UCSD-AML1 (cell line): ENCODE measurements around the gene SIRT2.
A peak's percentile ranks its signal among the peaks of the same experiment; 100 is the strongest.
"Not testable (repeated sequence)": the region's sequence is repeated elsewhere in the genome, so short reads cannot be mapped to it uniquely, and the experiment has no call there.

ENCODE experiments used
- DNase-seq: peaks from one replicate; lab custom pipeline; 2025; ENCODE audit not compliant: unreplicated experiment; lab: John Stamatoyannopoulos, UW

The SIRT2 gene

GRCh38 chr19:38898788-38899446 is 501 bp downstream of the SIRT2 start:
- DNase-seq, result no peak

GRCh38 chr19:38894968-38895367 is 4.5 kb downstream of the SIRT2 start:
- no peak for DNase-seq

- no peak for DNase-seq
These were observed 6.1 kb downstream of the SIRT2 start for GRCh38 chr19:38893341-38893771.

- no peak for DNase-seq
These were observed 6.6 kb downstream of the SIRT2 start for GRCh38 chr19:38892841-38893240.

- DNase-seq, result no peak
These were observed 7.6 kb downstream of the SIRT2 start for GRCh38 chr19:38891771-38892170.

GRCh38 chr19:38890686-38891085 is 8.7 kb downstream of the SIRT2 start:
- no peak for DNase-seq

- DNase-seq, result no peak
These were observed 9.6 kb downstream of the SIRT2 start for GRCh38 chr19:38889803-38890202.

GRCh38 chr19:38888876-38889275 is 10.5 kb downstream of the SIRT2 start:
- no peak for DNase-seq

- DNase-seq, result not testable (repeated sequence)
These were observed 14.7 kb downstream of the SIRT2 start for GRCh38 chr19:38884691-38885090.

GRCh38 chr19:38883286-38883685 is 16.1 kb downstream of the SIRT2 start:
- no peak for DNase-seq

GRCh38 chr19:38880882-38881609 is 18.4 kb downstream of the SIRT2 start:
- DNase-seq, result no peak

- DNase-seq, result no peak
These were observed 19.1 kb downstream of the SIRT2 start for GRCh38 chr19:38880076-38880881.

- DNase-seq, result no peak
These were observed 20.0 kb downstream of the SIRT2 start for GRCh38 chr19:38879400-38879751.

- DNase-seq, result no peak
These were observed 20.6 kb downstream of the SIRT2 start for GRCh38 chr19:38878575-38879399.

- peak; percentile 75 for DNase-seq
These were observed 21.4 kb downstream of the SIRT2 start, which contains the start of gene RINL for GRCh38 chr19:38877781-38878574. Gene RINL (minus strand): TSS chr19:38878275. CDS start chr19:38876742, 1,533 bp downstream.

GRCh38 chr19:38875656-38876395 is 23.6 kb downstream of the SIRT2 start:
- no peak for DNase-seq

GRCh38 chr19:38873400-38873799 is 26.0 kb downstream of the SIRT2 start:
- not testable (repeated sequence) for DNase-seq

GRCh38 chr19:38870612-38871011 is 28.8 kb downstream of the SIRT2 start:
- DNase-seq, result no peak

- DNase-seq, result no peak
These were observed 29.4 kb downstream of the SIRT2 start for GRCh38 chr19:38869836-38870607.
